Breast epithelium (tissue), 4 donors: ENCODE results near the gene IFNA14. TPM values are rescaled to one million over a fixed set of nuclear protein-coding genes. Genes with fewer than 3 reads are reported as not detected.
A peak's percentile ranks its signal among the peaks of the same experiment; 100 is the strongest.
"Not testable (repeated sequence)": the region's sequence is repeated elsewhere in the genome, so short reads cannot be mapped to it uniquely, and the experiment has no call there.

Experiments used
- DNase-seq, 2 donors: peaks; one replicate each; pipeline ENCODE4 v3.0.0-alpha.2; 2019; ENCODE audit warnings: low spot score in 2 of 2
- H3K27ac ChIP-seq, 2 donors: fragments of 200-600 bp; sonication (generic) in 1 of 2; one replicate each; pipeline ENCODE4 v1.5.1; 2016 to 2019; ENCODE audit warnings: mild to moderate bottlenecking in 1 of 2
- H3K27me3 ChIP-seq, 2 donors: fragments of 200-600 bp; sonication (generic) in 1 of 2; one replicate each; pipeline versions ENCODE4 v1.5.1 to v1.6.0; 2017 to 2019; ENCODE audit warnings: control low read depth in 1 of 2, mild to moderate bottlenecking in 1 of 2
- H3K36me3 ChIP-seq: fragments of 200-600 bp; one replicate; pipeline ENCODE4 v1.5.1; 2019
- H3K4me1 ChIP-seq, 2 donors: fragments of 200-600 bp; sonication (generic); one replicate each; pipeline ENCODE4 v1.5.1; 2016 to 2019; ENCODE audit warnings: control low read depth in 1 of 2
- H3K4me3 ChIP-seq, 3 donors: fragments of 200-600 bp; sonication (generic); 1 replicate in 2 of 3; 2 replicates in 1 of 3; pipeline ENCODE4 v1.5.1; 2016 to 2019; ENCODE audit warnings: mild to moderate bottlenecking in 3 of 3, moderate library complexity in 2 of 3
- H3K9me3 ChIP-seq, 2 donors: fragments of 200-600 bp; sonication (generic) in 1 of 2; one replicate each; pipeline ENCODE4 v1.5.1; 2016 to 2019; ENCODE audit warnings: control low read depth in 1 of 2
- CTCF ChIP-seq, 3 donors: fragments of 450-650 bp; IDR thresholded peaks; one replicate each; pipeline ENCODE4 v1.5.1; 2016 to 2017; ENCODE audit warnings: antibody characterized with exemption in 3 of 3, mild to moderate bottlenecking in 3 of 3, moderate library complexity in 3 of 3
- POLR2A ChIP-seq: fragments of 450-650 bp; IDR thresholded peaks from one replicate; pipeline ENCODE4 v1.6.1; 2016; ENCODE audit warnings: antibody characterized with exemption, mild to moderate bottlenecking, moderate library complexity
- POLR2AphosphoS5 ChIP-seq, 3 donors: sonication (generic); formaldehyde crosslinking; IDR thresholded peaks; one replicate each; pipeline ENCODE4 v1.6.1; 2017; ENCODE audit warnings: antibody characterized with exemption in 3 of 3
- intact Hi-C: fragments of 100-400 bp; cut with DNase I; formaldehyde crosslinking; loops from one replicate; pipeline ENCODE4 v1.15.1; 2023; ENCODE audit warnings: low total_unique reads
- total RNA-seq, 3 donors: library from RNA; depleted of rRNA; stranded (reverse); fragments of >200 nt; gene quantifications; one replicate each; pipeline ENCODE4 v1.1.0, GENCODE V29; 2016

Gene IFNA14
- total RNA-seq, 3 donors from 2014 or later, result not detected

GRCh38 chr9:21210311-21210710 lies 29.5 kb downstream of the IFNA14 start:
- Histone ChIP-seq H3K36me3 (no peaks in the 10 kb centered on the region), H3K9me3 (no peaks in the 10 kb centered on the region), H3K27me3 (no peaks in the 10 kb centered on the region), H3K4me3 (no peak overlapping the region), H3K27ac (no peak overlapping the region), H3K4me1 (no peaks in the 10 kb centered on the region)
- intact Hi-C loops, result no loop called here
- TF ChIP-seq CTCF (IDR thresholded peaks at IDR 0.05) (no peak), POLR2AphosphoS5 (IDR thresholded peaks at IDR 0.05) (no peak), POLR2A (no peak)
- DNase-seq, result no peak

- H3K27ac ChIP-seq, H3K27me3 ChIP-seq, H3K9me3 ChIP-seq, H3K4me1 ChIP-seq, H3K36me3 ChIP-seq, H3K4me3 ChIP-seq, intact Hi-C loops, DNase-seq: not testable (repeated sequence)
These were observed 32.8 kb downstream of the IFNA14 start, which contains the start of gene IFNA10 for GRCh38 chr9:21207043-21207442. TSS of gene IFNA10 (minus strand) at chr9:21207143. CDS start at chr9:21207097, 46 bp downstream.

- TF ChIP-seq CTCF (IDR thresholded peaks at IDR 0.05), result no peak
- no peak for TF ChIP-seq POLR2A
- TF ChIP-seq POLR2AphosphoS5 (IDR thresholded peaks at IDR 0.05), result no peak
- intact Hi-C loops, result no loop called here
- Histone ChIP-seq H3K4me1 (no peaks in the 10 kb centered on the region), H3K9me3 (no peaks in the 10 kb centered on the region), H3K27ac (no peak overlapping the region), H3K27me3 (no peaks in the 10 kb centered on the region), H3K4me3 (no peak overlapping the region), H3K36me3 (no peaks in the 10 kb centered on the region)
- no peak for DNase-seq
These were observed 34.6 kb downstream of the IFNA14 start for GRCh38 chr9:21205204-21205603.

GRCh38 chr9:21202105-21202504 lies 37.7 kb downstream of the IFNA14 start, which contains the start of gene IFNA7:
TSS of gene IFNA7 (minus strand) at chr9:21202205. CDS start at chr9:21202165, 40 bp downstream.
- H3K36me3 ChIP-seq, DNase-seq, H3K4me1 ChIP-seq, H3K4me3 ChIP-seq, H3K27me3 ChIP-seq, H3K27ac ChIP-seq, H3K9me3 ChIP-seq, intact Hi-C loops: not testable (repeated sequence)

GRCh38 chr9:21194867-21195776 lies 44.7 kb downstream of the IFNA14 start:
- H3K4me1 ChIP-seq, H3K27me3 ChIP-seq, H3K27ac ChIP-seq, intact Hi-C loops, H3K4me3 ChIP-seq, H3K9me3 ChIP-seq, DNase-seq, H3K36me3 ChIP-seq: not testable (repeated sequence)
- TF ChIP-seq CTCF (IDR thresholded peaks at IDR 0.05), result peak in 1 of 3 donors; percentile 16

Other genes with a start within 250 kb of the IFNA14 start
- gene HACD4, start 208.4 kb downstream of the IFNA14 start, total RNA-seq, result 1 to 10 TPM; 3.3 to 5.1 (median 4.0) TPM
- gene IFNB1, start 162.1 kb downstream of the IFNA14 start, total RNA-seq, result not detected
- not detected for gene IFNW1, start 98.2 kb downstream of the IFNA14 start, total RNA-seq
- not detected for gene IFNA21, start 73.3 kb downstream of the IFNA14 start, total RNA-seq
- gene IFNA4, start 52.4 kb downstream of the IFNA14 start, total RNA-seq, result not detected
- not detected for gene IFNA7, start 37.8 kb downstream of the IFNA14 start, total RNA-seq
- gene IFNA10, start 32.9 kb downstream of the IFNA14 start, total RNA-seq, result not detected
- not detected for gene IFNA16, start 22.7 kb downstream of the IFNA14 start, total RNA-seq
- not detected for gene IFNA17, start 11.8 kb downstream of the IFNA14 start, total RNA-seq
- gene IFNA5, start 65.3 kb upstream of the IFNA14 start, total RNA-seq, result under 1 TPM in 1 of 3 donors, not detected in 2; 0.32 TPM
- gene KLHL9, start 95.4 kb upstream of the IFNA14 start, total RNA-seq, result 10 to 100 TPM; 18.4 to 34.7 (median 25.9) TPM
- not detected for gene IFNA6, start 110.9 kb upstream of the IFNA14 start, total RNA-seq
- not detected for gene IFNA13, start 128.1 kb upstream of the IFNA14 start, total RNA-seq
- not detected for gene IFNA2, start 145.4 kb upstream of the IFNA14 start, total RNA-seq
- not detected for gene IFNA8, start 169.1 kb upstream of the IFNA14 start, total RNA-seq
- not detected for gene IFNA1, start 200.4 kb upstream of the IFNA14 start, total RNA-seq
- gene IFNE, start 242.3 kb upstream of the IFNA14 start, total RNA-seq, result 1 to 10 TPM in 1 of 3 donors, under 1 TPM in 1, not detected in 1; 0.33 to 1.0 TPM